GM21423 (cell line): ENCODE data around the gene ATP2A1.
"Not testable (repeated sequence)": the region's sequence is repeated elsewhere in the genome, so short reads cannot be mapped to it uniquely, and the experiment has no call there.

Experiments used
- ATAC-seq: cut with Tn5 transposase; IDR thresholded peaks from one replicate; pipeline ENCODE4 v1.9.1; 2021; ENCODE audit warnings: mild to moderate bottlenecking, moderate library complexity; ENCODE audit not compliant: unreplicated experiment

ATP2A1 gene

DNA sequence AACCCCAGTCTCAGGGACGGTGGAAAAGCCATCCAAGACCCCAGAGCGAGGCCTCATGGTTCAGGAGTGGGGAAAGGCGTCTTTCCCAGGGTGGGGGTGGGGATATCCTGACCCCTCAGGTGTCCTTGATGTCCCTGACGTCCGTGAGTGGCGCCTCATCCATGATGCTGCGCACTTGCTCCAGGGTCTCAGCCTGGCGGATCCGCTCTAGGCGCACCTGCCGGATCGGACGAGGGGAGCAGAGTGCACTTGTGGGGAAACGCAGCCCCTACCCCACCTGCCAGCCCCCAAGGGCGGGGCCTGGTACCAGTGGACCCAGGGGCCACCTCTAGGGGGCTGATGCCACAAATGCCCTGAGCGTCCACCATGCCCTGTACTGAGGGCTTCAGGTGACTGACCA, 26.5 kb downstream of the ATP2A1 start:
- ATAC-seq, result no peak

DNA sequence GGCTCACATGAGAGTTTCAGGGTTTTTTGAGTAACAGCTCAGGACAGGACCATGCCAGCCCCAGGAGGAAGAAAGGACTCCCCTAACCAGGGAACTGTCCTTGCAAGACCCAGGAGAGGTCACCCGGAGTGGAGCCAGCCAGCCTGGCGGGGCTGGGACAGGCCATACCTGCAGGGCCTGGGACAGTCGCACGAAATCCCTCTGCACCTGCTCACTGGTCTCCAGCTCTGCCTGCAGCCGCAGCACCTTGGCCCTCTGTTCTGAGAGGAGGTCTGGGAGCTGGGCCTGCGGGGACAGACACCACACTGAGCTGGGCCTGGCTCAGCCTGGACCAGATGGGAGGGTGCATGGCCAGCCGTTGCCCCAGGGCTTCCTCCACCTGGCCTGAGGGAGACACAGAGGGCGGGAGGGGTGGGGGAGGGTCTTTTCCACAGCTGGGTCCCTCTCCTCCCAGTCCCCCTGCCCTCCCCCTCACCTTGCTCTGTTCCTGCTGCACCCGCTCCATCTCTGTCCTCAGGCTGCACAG, 27.0 kb downstream of the ATP2A1 start:
- no peak for ATAC-seq

DNA sequence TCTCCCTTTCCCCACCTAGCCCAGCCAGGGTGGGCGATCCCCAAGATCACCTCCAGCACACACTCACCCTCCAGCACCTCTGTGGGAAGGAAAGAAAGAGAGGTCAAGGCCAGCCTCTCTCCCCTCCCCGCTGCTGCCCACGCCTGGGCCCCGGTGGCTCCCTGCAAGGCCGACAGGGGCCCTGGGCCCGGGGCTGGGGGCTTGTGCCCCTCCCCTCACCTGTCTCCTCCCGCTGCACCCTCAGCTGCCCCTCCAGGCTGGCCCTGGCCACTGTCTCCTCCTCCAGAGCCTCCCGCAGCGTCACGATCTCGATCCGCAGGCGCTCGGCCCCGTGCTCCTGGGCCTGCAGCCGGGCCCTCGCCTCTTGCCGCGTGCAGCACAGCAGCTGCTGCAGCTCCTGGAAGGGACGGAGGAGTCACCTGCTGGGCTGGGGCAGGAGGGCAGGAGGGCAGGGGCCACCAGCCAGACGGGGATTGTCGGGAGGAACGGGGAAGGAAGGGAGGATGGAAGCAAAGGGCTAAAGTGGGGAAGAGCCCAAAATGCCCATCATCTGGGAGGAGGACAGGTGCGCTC, 27.6 kb downstream of the ATP2A1 start:
- no peak for ATAC-seq

DNA sequence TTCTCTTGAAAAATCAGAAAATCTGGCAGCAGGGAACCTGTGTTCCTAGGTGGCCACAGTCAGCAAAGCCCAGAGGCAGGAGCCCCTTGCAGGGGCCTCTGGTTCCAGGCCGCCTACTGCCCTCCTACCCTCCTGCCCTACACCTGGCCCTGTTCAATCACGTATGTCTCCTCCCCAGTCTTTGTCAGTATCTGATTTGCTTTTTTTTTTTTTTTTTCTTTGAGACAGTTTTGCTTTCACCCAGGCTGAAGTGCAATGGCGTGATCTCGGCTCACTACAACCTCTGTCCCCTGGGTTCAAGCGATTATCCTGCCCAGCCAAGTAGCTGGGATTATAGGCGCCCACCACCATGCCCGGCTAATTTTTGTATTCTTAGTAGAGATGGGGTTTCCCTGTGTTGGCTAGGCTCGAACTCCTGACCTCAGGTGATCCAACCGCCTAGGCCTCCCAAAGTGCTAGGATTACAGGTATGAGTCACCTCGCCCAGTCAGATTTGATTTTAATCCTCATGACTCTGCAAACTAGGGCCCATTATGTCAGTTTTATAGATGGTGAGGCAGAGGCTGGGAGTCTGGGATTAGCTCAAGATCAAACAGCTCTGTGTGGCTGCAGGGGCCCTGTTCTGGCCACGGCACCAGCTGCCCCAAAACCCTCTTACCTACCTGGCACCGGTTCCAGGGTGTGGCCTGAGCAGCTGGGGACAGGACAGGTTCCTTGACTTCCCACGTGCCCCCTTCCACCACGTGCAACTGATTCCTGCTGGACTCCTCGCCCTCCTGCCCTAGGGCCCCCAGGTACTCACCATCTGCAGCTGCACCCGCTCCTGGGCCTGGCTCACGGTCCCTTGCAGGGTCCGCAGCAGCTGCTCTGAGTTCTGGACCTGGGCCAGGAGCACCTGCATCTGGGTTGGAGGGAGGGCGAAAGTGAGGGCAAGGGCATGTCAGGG, 32.1 kb downstream of the ATP2A1 start:
- no peak for ATAC-seq

DNA sequence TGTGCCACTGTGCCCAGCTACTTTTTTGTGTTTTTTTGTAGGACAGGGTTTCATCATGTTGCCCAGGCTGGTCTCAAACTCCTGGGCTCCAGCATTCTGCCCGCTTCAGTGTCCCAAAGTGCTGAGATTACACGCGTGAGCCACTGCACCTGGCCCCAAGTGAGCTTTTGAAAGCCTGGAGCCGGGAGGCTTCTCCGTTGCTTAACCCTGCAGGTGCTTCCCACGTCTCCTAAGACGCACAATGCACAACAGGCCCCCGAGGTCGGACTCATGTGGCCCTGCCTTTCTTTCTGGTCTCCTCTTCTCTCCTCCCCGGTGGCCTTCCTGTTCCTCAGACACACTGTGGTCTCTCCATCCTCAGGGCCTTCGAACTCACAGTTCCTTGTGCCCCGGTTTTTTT, 34.3 kb downstream of the ATP2A1 start:
- ATAC-seq, result no peak

DNA sequence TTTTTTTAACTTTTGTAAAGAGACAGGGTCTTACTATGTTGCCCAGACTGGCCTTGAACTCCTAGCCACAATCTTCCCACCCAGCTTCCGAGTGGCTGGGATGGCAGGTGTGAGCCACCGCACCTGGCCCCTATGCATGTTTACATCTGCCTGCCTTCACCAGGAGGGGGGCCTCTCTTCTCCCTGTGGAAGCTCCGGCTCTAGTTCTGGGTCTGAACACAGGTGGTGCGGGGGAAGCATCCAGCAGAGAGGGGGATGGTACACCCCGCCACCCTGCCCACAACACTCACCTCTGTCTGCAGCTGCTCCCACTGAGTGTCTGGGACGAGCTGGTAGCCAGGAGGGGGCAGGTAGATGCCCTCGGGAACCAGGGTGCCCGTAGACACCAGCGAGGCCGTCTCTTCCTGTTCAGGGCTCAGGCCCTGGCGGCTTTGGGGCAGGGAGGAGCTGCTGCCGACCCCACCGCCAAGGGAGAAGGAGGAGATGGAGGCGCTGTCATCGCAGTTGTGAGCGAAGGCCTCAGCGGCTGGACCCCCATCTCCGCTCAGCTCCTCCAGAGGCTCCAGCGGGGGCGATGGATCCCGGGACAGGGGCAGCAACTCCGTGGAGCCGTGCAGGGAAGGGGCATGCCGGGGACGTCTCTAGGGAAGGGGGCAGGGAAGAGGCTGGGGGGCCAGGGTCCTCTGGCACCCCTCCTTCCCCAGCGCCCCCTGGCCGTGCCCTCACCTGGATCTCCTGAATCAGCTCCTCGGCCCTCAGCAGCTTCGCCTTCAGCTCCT, 35.8 kb downstream of the ATP2A1 start:
- no peak for ATAC-seq

DNA sequence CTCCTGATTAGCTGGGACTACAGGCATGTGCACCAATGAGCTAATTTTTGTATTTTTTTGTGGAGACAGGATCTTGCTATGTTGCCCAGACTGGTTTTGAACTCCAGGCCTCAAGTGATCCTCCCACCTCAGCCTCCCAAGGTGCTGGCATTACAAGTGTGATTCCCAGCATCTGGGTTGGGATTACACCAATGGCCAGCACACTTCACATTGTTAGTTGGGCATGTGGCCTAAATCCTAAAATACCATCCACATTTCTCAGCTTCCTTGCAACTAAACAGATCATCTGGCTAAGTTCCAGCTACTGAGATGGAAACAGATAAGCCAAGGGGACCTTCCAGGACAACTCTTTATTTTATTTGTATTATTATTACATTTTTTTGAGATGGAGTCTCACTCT, 36.9 kb downstream of the ATP2A1 start:
- no peak for ATAC-seq

DNA sequence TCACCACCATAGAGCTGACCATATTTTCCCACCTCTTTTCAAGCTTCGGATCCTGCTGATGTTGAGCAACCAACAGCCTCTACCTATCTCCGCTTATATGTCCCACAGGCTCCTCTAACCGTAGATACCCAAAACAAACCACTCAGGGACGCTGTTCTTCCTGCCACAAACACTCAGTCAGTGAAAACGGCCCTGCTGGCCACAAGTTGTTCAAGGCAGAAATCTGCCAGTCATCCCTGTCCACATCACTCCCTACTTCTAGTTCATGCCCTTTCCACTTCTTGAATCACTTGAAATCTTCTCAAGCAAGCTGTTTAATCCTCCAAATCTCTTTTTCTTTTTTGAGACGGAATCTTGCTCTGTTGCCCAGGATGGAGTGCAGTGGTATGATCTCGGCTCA, 38.8 kb downstream of the ATP2A1 start:
- ATAC-seq, result no peak

DNA sequence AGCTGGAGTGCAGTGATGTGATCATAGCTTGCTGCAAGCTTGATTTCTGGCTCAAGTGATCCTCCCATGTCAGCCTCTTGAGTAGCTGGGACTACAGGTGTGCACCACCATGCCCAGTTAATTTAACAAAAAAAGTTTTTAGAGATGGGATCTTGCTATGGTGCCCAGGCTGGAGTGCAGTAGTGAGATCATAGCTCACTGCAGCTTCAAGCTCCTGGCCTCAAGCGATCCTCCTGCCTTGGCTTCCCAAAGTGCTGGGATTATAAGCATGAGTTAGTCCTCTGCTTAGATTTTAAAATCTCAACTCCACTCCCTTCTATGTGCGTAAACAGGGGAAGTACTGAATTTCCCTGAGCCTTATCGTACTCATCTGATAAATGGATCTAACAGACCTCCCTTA, 40.4 kb downstream of the ATP2A1 start:
- no peak for ATAC-seq

DNA sequence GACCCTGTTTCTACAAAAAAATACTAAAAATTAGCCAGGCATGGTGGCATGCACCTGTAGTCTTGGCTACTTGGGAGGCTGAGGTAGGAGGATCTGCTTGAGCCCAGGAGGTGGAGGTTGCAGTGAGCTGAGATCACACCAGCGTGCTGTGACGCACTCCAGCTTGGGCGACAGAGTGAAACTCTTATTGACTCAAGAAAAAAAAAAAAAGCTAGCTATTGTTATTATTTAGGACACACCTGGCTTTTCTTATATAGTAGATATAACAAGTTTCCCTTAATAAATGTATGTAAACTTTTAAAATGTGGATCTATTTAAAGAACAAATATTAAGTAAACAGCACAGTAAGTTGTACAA, 44.9 kb downstream of the ATP2A1 start:
- ATAC-seq, result no peak

DNA sequence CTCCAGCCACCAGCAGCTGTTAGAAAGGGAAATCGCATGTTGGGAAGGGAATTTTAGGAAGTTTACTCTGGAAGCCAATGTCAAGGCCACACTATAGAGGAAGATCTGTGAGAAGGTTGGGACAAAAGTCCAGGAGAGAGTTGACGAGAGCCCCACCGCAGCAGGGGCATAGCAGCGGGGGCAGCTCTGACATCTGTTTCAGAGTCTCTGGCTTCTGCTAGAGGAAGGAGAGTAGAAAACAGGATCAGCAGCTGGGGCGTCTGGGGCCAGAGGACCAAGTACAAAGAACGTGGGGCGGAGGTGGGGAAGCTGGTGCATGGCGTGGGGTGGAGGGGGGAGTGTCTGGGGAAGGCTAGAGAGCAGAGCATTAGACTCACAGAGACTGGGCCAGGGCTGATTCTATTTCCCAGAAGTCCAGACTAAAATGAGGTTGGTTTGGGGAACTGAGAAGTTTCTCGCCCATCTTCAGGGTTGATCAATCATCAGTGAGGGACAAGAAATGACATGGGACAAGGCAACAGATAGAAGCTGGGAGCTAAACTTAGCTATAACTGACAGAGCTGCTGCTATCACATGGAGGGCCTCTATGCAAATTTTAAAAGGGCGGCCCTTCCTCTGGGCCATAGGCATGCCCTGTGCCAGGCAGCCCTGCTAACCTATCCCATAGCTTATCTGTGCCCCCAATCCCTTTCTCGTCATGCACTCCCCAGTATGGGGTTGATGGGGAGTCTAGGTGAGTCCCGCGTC, 45.5 kb downstream of the ATP2A1 start:
- ATAC-seq, result peak; percentile 48

DNA sequence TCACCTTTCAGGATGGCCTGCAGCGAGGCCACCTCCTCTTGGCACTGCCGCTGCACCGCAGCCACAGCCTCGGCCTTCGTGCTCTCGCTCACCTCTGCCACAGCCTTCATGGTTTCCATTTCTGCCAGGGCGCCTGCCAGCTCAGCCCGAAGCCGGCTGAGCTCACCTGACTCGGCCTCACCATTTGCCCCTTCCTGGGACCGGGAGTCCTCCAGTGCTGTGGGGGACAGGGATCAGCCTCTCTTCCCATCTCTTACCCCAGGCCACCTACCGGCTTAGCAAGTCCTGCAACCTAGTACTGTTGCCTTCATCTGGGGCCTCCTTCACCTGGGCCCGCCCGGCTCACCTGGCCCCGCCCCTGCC, 46.1 kb downstream of the ATP2A1 start:
- ATAC-seq, result peak; percentile 14

DNA sequence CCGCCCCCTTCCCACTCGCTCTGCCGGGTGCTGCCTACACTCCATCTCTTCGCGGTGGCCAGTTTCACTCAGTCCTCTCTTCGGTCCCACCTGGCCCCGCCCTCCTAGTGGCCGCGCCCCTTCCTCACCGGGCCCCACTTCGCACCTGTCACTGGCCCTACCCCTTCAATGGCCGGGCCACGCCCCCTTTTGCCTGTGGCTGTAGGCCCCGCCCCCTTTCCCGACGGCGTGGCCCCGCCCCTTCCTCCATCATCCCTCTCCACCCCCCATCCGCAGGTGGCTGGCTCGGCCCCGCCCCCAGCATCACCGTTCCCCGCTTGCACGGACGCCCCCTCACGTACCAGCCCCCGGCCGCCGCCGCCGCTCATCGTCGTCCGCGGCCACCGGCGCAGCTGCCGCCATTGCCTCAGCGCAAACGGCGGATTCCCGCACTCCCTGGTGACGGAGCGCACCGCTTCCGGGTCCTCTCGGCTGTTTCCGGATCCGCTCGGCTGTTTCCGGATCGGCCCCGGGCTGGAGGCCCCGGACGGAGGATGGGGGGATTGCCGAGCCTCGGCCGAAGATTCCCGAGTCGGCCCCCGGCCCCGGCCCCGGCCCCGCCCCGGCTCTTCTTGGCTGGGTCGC, 46.6 kb downstream of the ATP2A1 start, which contains the start of gene RABEP2:
RABEP2 (minus strand) TSS at position 477 of the 624 bp plus-strand sequence; CDS start at position 402, 75 bp downstream.
- peak; percentile 47 for ATAC-seq

DNA sequence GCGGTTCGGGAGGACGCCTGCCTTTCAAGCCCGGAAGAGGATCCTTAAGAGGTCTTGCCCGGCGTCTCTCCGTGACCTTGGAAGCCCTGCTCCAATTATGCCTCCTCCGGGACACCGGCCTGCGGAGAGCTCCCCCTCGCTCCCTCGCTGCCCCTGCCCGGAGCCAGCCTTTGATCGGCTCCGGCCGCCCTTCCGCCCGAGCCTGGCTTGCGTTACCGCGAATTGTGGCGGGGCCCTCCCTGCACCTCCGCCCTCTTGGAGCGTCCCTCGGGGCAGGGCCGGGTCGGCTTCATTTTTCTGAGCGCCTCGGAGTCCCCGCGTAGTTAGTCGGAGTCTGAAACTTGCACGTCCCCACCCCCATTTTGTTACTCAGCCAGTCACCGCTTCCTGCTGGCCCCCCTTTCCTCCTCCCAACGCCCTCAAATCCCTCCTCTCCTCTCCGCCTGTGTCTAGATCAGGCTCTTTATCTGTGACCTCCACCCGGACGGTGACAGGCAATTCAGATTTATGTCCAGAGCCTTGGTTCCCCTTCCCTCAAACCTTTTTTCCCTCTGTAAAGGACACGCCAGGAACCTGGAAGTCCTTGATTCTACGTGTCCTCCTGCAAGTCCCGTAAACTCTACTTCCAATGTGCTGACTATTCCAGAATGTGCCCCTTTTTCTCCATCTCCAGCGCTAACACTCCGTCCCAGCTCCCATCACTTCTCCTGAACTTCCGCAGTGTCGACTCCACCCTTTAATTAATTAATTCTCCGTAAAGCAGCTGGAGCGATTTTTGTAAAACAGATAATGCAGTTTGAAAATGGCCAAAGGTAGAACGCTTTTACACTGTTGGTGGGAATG, 47.3 kb downstream of the ATP2A1 start:
- peak; percentile 30 for ATAC-seq

DNA sequence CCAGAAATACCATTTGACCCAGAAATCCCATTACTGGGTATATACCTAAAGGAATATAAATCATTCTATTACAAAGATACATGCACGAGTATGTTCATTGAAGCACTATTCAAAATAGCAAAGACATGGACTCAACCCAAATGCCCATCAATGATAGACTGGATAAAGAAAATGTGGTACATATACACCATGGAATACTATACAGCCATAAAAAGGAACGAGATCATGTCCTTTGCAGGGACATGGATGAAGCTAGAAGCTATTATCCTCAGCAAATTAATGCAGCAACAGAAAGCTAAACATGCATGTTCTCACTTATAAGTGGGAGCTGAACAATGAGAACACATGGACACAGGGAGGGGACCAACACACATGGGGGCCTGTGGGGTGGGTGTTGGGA, 48.0 kb downstream of the ATP2A1 start:
- ATAC-seq, result not testable (repeated sequence)

DNA sequence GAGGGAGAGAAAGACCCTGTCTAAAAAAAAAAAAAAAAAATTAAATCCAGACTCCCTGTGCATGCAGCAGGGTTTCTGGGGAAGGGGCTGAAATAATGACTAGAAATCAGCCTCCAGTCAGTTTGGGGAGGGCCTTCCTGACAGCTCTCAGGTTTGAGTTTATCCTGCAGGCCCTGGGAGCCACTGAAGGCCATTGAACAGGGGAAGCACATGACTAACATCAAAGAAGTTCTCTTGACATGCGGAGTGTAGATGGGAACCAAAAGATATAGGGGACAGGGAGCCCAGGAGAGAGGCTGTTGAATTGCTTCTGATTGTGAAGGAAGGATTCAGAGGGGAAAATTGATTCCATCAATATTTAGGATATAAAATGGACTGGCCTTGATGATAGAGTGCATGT, 49.5 kb downstream of the ATP2A1 start:
- ATAC-seq, result no peak

DNA sequence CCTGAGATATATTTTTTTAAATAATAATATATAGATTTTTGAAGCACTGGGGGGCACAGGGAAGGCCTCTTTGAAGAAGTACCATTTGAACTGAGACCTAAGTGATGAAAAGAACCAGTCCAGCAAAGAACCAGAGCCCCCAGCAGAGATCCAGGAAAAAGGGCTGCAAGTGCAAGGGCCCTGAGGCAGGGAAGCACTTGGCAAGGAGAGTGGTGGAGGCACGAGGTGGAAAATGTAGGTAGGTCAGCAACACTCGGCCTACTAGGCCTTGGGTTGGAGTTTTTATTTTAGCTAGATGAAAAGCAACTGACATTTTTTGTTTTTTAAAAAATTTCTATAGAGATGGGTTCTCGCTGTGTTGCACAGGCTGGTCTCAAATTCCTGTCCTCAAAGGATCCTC, 51.9 kb downstream of the ATP2A1 start:
- ATAC-seq, result no peak

DNA sequence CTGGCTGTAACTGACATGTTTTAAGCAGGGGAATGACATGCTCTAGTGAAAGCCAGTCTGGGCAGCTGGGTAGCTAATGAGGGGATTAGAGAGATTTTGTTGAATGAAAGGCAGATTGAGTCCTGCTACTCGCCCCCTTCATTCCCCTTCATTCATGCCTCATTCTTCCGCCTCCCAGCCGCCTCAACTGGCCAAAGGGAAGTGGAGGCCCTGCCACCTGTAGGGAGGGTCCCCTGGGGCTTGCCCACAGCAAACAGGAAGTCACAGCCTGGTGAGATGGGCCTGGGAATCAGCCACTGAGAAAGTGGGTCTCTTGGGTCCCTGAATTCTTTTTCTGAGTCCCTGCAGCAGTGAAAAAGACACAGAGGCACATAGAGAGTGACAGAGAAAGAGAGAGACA, 52.4 kb downstream of the ATP2A1 start:
- ATAC-seq, result no peak

DNA sequence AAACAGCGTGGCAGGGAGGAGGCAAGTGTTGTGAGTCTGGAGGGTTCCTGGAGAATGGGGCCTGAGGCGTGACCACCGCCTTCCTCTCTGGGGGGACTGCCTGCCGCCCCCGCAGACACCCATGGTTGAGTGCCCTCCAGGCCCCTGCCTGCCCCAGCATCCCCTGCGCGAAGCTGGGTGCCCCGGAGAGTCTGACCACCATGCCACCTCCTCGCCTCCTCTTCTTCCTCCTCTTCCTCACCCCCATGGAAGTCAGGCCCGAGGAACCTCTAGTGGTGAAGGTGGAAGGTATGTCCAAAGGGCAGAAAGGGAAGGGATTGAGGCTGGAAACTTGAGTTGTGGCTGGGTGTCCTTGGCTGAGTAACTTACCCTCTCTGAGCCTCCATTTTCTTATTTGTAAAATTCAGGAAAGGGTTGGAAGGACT, 53.5 kb downstream of the ATP2A1 start, which contains the start of gene CD19:
CD19 (plus strand) TSS at position 171 of the 425 bp plus-strand sequence; CDS start at position 201, 30 bp downstream.
- no peak for ATAC-seq
